Stimulated activated CD4-positive, alpha-beta T cell treated with anti-CD3 and anti-CD28 coated beads, Interleukin-4, amount 100 ng/mL, for 24 hours (primary cell): ENCODE data around the gene GALNS.

Source experiments
- DNase-seq: peaks from one replicate; pipeline ENCODE4 v3.0.0-alpha.2; 2020

GALNS gene

GRCh38 chr16:88888461-88889387 lies 32.0 kb upstream of the GALNS start:
- no peak for DNase-seq

- no peak for DNase-seq
Observed at GRCh38 chr16:88888057-88888456, 31.3 kb upstream of the GALNS start.

- DNase-seq, result no peak
Observed at GRCh38 chr16:88886845-88887521, 30.2 kb upstream of the GALNS start.

- DNase-seq, result no peak
Observed at GRCh38 chr16:88886420-88886844, 29.7 kb upstream of the GALNS start.

GRCh38 chr16:88885693-88886280 lies 29.0 kb upstream of the GALNS start:
- no peak for DNase-seq

GRCh38 chr16:88884569-88885271 lies 28.0 kb upstream of the GALNS start:
- no peak for DNase-seq

- DNase-seq, result no peak
Observed at GRCh38 chr16:88883946-88884345, 27.2 kb upstream of the GALNS start.

GRCh38 chr16:88883117-88883895 lies 26.6 kb upstream of the GALNS start:
- no peak for DNase-seq

- no peak for DNase-seq
Observed at GRCh38 chr16:88882358-88883030, 25.7 kb upstream of the GALNS start.

- no peak for DNase-seq
Observed at GRCh38 chr16:88881675-88882357, 25.1 kb upstream of the GALNS start.

GRCh38 chr16:88881007-88881615 lies 24.4 kb upstream of the GALNS start:
- DNase-seq, result no peak

- no peak for DNase-seq
Observed at GRCh38 chr16:88880226-88881006, 23.7 kb upstream of the GALNS start.

GRCh38 chr16:88879788-88880055 lies 23.0 kb upstream of the GALNS start:
- no peak for DNase-seq

GRCh38 chr16:88878967-88879787 lies 22.4 kb upstream of the GALNS start:
- no peak for DNase-seq

GRCh38 chr16:88878356-88878755 lies 21.6 kb upstream of the GALNS start:
- DNase-seq, result no peak

GRCh38 chr16:88877564-88878289 lies 21.0 kb upstream of the GALNS start:
- DNase-seq, result no peak

- no peak for DNase-seq
Observed at GRCh38 chr16:88876942-88877526, 20.3 kb upstream of the GALNS start.

GRCh38 chr16:88875703-88876234 lies 19.0 kb upstream of the GALNS start:
- no peak for DNase-seq
